HG03378 (cell line): ENCODE results near the gene HTT.

Experiments used
- ATAC-seq: cut with Tn5 transposase; IDR thresholded peaks from one replicate; pipeline ENCODE4 v1.9.1; 2021; ENCODE audit warnings: mild to moderate bottlenecking, moderate library complexity; ENCODE audit not compliant: unreplicated experiment

The HTT gene

GRCh38 chr4:3215256-3215655, 140.8 kb downstream of the HTT start:
- ATAC-seq: no peak

- no peak for ATAC-seq
Measured at GRCh38 chr4:3215733-3216132, 141.3 kb downstream of the HTT start.

- no peak for ATAC-seq
Measured at GRCh38 chr4:3217266-3217665, 142.8 kb downstream of the HTT start.

- no peak for ATAC-seq
Measured at GRCh38 chr4:3217771-3218170, 143.3 kb downstream of the HTT start.

GRCh38 chr4:3218824-3219760, 144.6 kb downstream of the HTT start:
- ATAC-seq: no peak

- no peak for ATAC-seq
Measured at GRCh38 chr4:3219761-3220475, 145.4 kb downstream of the HTT start.

GRCh38 chr4:3220476-3221183, 146.1 kb downstream of the HTT start:
- no peak for ATAC-seq

- no peak for ATAC-seq
Measured at GRCh38 chr4:3221184-3221494, 146.7 kb downstream of the HTT start.

GRCh38 chr4:3221996-3222395, 147.5 kb downstream of the HTT start:
- no peak for ATAC-seq

GRCh38 chr4:3223346-3223745, 148.9 kb downstream of the HTT start:
- ATAC-seq: no peak

- ATAC-seq: no peak
Measured at GRCh38 chr4:3223956-3224748, 149.7 kb downstream of the HTT start.

- no peak for ATAC-seq
Measured at GRCh38 chr4:3225071-3225850, 150.8 kb downstream of the HTT start.

- ATAC-seq: no peak
Measured at GRCh38 chr4:3225936-3226335, 151.5 kb downstream of the HTT start.

- ATAC-seq: no peak
Measured at GRCh38 chr4:3226467-3226866, 152.0 kb downstream of the HTT start.

- no peak for ATAC-seq
Measured at GRCh38 chr4:3226944-3227343, 152.5 kb downstream of the HTT start.

GRCh38 chr4:3227878-3228675, 153.6 kb downstream of the HTT start:
- ATAC-seq: no peak

GRCh38 chr4:3228881-3229280, 154.4 kb downstream of the HTT start:
- no peak for ATAC-seq

GRCh38 chr4:3229328-3229727, 154.8 kb downstream of the HTT start:
- no peak for ATAC-seq

GRCh38 chr4:3229964-3230363, 155.5 kb downstream of the HTT start:
- no peak for ATAC-seq
